K562 (cell line): Measurements from ENCODE around the gene DIS3L2. TPM values are rescaled to one million over a fixed set of nuclear protein-coding genes. Genes with fewer than 3 reads are reported as not detected.
"Not testable (repeated sequence)": the region's sequence is repeated elsewhere in the genome, so short reads cannot be mapped to it uniquely, and the experiment has no call there.

Experiments
- ATAC-seq: fragments of 200-7000 bp; cut with Tn5 transposase; 3 replicates; pipeline ENCODE4 v1.9.1; 2020; ENCODE audit warnings: moderate library complexity
- BruUV-seq: library from RNA; stranded (reverse); fragments of 400-500 nt; replicated peaks from 2 replicates; lab custom pipeline; 2021; lab: Mats Ljungman, UMichigan
- CTCF ChIA-PET: fragments of 300-600 bp; formaldehyde crosslinking; extraction: SDS; loops from one replicate; lab custom pipeline; 2021; ENCODE audit warnings: low intra/inter-chr PET ratio; lab: Yijun Ruan, JAX
- POLR2A ChIA-PET: fragments of 300-600, 350-650 bp; sonication (Branson Sonifier 250); formaldehyde crosslinking; extraction: SDS; loops from one replicate; lab custom pipeline; 2021; ENCODE audit warnings: antibody characterized with exemption, inconsistent platforms; lab: Yijun Ruan, JAX
- DNase-seq, 4 experiments: peaks; one replicate each; pipeline versions ENCODE4 v3.0.0 to v3.0.0-alpha.2; 2011 to 2018; ENCODE audit warnings: low spot score in 3 of 4, mixed read lengths in 3 of 4; ENCODE audit errors: extremely low read depth in 1 of 4
- FAIRE-seq: peaks from 2 replicates; lab custom pipeline; 2011; peaks lifted over from hg19 to GRCh38; lab: Jason Lieb, UNC
- H2AFZ ChIP-seq: 2 replicates; pipeline ENCODE4 v1.6.0; 2011; ENCODE audit warnings: low read depth, low read length, control low read depth, inconsistent platforms
- H3K27ac ChIP-seq: fragments of 200-600 bp; 3 replicates; pipeline ENCODE4 v1.8.0; 2011; ENCODE audit warnings: low read depth, mild to moderate bottlenecking, control low read depth, inconsistent platforms, low read length, moderate library complexity, mixed read lengths; ENCODE audit errors: extremely low read depth
- H3K27me3 ChIP-seq, 2 experiments: fragments of 300-600 bp in 1 of 2; 2 replicates in 1 of 2; 3 replicates in 1 of 2; pipeline versions ENCODE4 v1.6.0 to v1.8.0; 2011; ENCODE audit warnings: inconsistent platforms in 2 of 2, low read length in 2 of 2, mild to moderate bottlenecking in 1 of 2, mixed read lengths in 1 of 2, moderate library complexity in 1 of 2; ENCODE audit not compliant: control insufficient read depth in 2 of 2, insufficient read depth in 2 of 2
- H3K36me3 ChIP-seq: fragments of 300-600 bp; 3 replicates; pipeline ENCODE4 v1.8.0; 2011; ENCODE audit warnings: mild to moderate bottlenecking, low read length, inconsistent platforms; ENCODE audit not compliant: control insufficient read depth, insufficient read depth
- H3K4me1 ChIP-seq, 2 experiments: fragments of 200-600 bp in 1 of 2; replicated peaks in 1 of 2; 2 replicates in 1 of 2; 3 replicates in 1 of 2; pipeline versions ENCODE4 v1.5.1 to v1.8.0; 2011; ENCODE audit warnings: inconsistent platforms in 2 of 2, low read length in 2 of 2, mild to moderate bottlenecking in 1 of 2, mixed read lengths in 1 of 2, moderate library complexity in 1 of 2; ENCODE audit not compliant: control insufficient read depth in 2 of 2, insufficient read depth in 2 of 2
- H3K4me2 ChIP-seq: 2 replicates; pipeline ENCODE4 v1.6.1; 2011; ENCODE audit warnings: low read length, control low read depth, inconsistent platforms, mixed read lengths; ENCODE audit not compliant: insufficient read depth
- H3K4me3 ChIP-seq: fragments of 200-600 bp; sonication (generic), shearing (Covaris generic); 2 replicates; pipeline ENCODE4 v1.5.1; 2016; ENCODE audit warnings: control low read depth, inconsistent platforms
- H3K79me2 ChIP-seq: fragments of 200-600 bp; 3 replicates; pipeline ENCODE4 v1.8.0; 2011; ENCODE audit warnings: low read length, inconsistent platforms; ENCODE audit not compliant: control insufficient read depth, insufficient read depth
- H3K9ac ChIP-seq, 2 experiments: 2 replicates each; pipeline versions ENCODE4 v1.6.0 to v1.6.1; 2011; ENCODE audit warnings: low read depth in 2 of 2, low read length in 2 of 2, control low read depth in 1 of 2, inconsistent platforms in 1 of 2, mild to moderate bottlenecking in 1 of 2, mixed read lengths in 1 of 2; ENCODE audit not compliant: insufficient read depth in 1 of 2
- H3K9me1 ChIP-seq: one replicate; pipeline ENCODE4 v1.6.0; 2011; ENCODE audit warnings: inconsistent platforms, mild to moderate bottlenecking, low read length, moderate library complexity; ENCODE audit not compliant: control insufficient read depth, insufficient read depth
- H3K9me3 ChIP-seq: replicated peaks from 2 replicates; pipeline ENCODE4 v1.5.1; 2011; ENCODE audit warnings: low read depth, low read length, inconsistent platforms; ENCODE audit not compliant: control insufficient read depth, insufficient read depth
- H4K20me1 ChIP-seq: replicated peaks from 2 replicates; pipeline ENCODE4 v1.6.1; 2011; ENCODE audit warnings: low read length, inconsistent platforms, mixed read lengths; ENCODE audit not compliant: control insufficient read depth, insufficient read depth
- CEBPB ChIP-seq: fragments of 450-650 bp; IDR thresholded peaks from 2 replicates; pipeline ENCODE4 v1.6.1; 2016; ENCODE audit warnings: missing genetic modification characterization, missing compliant biosample characterization
- CEBPG ChIP-seq, 3 experiments: fragments of 200-800 bp in 1 of 3; sonication (Bioruptor generic) in 1 of 3; sonication (generic) in 1 of 3; formaldehyde crosslinking in 1 of 3; IDR thresholded peaks in 2 of 3; conservative IDR thresholded peaks in 1 of 3; 2 replicates each; pipeline versions ENCODE4 v1.6.1 to v1.8.0; 2016 to 2022; ENCODE audit warnings: missing compliant biosample characterization in 2 of 3, missing genetic modification characterization in 2 of 3, mild to moderate bottlenecking in 1 of 3, missing genetic modification reagents in 1 of 3
- CGGBP1 ChIP-seq: fragments of 250-450 bp; sonication (Bioruptor Pico); IDR thresholded peaks from 2 replicates; pipeline ENCODE4 v1.9.0; 2021; ENCODE audit warnings: mild to moderate bottlenecking
- GMEB1 ChIP-seq: fragments of 250-450 bp; sonication (Bioruptor Pico); IDR thresholded peaks from 2 replicates; pipeline ENCODE4 v1.4.0; 2020; ENCODE audit warnings: mild to moderate bottlenecking
- ZNF707 ChIP-seq: fragments of 250-450 bp; sonication (Bioruptor Pico); conservative IDR thresholded peaks from 2 replicates; pipeline ENCODE4 v1.8.0; 2022; ENCODE audit warnings: inconsistent platforms, mild to moderate bottlenecking, moderate library complexity
- WGBS: fragments of 100-300 bp; shearing (Covaris generic); methylation state at CpG from one replicate; pipeline ENCODE4 v1.1.6; 2016; ENCODE audit warnings: low coverage, mixed read lengths; ENCODE audit not compliant: insufficient coverage; ENCODE audit errors: missing lambda C conversion rate; 5-methylcytosine and 5-hydroxymethylcytosine counted together
- in situ Hi-C: fragments of 300-500 bp; cut with MboI; formaldehyde crosslinking; loops from 4 replicates; pipeline ENCODE4 v1.15.0; 2018; ENCODE audit warnings: inconsistent platforms, mixed read lengths
- intact Hi-C: fragments of 100-400 bp; cut with micrococcal nuclease; formaldehyde crosslinking; loops from 2 replicates; pipeline ENCODE4 v1.14.2; 2022
- polyA plus RNA-seq, 8 experiments: library from polyadenylated mRNA; depleted of rRNA in 4 of 8; stranded (reverse) in 5 of 8; unstranded in 3 of 8; fragments of >200 nt; fragmentation: Nextera tagmentation in 2 of 8; fragmentation: Illumina TruSeq in 1 of 8; extraction: Ambion mirVana in 2 of 8; extraction: Trizol in 1 of 8; gene quantifications; 2 replicates each; pipeline versions ENCODE4 v1.2.1 to v1.2.3, GENCODE V29; 2011 to 2014; ENCODE audit warnings: inconsistent platforms in 1 of 8, missing spikeins in 1 of 8
- total RNA-seq, 7 experiments: library from RNA; depleted of rRNA in 6 of 7; stranded (reverse); fragments of >200 nt in 6 of 7; fragmentation: Illumina TruSeq in 2 of 7; extraction: Trizol in 2 of 7; gene quantifications; 2 replicates each; pipeline versions ENCODE4 v1.2.1 to v1.2.3, GENCODE V29; 2011 to 2021; ENCODE audit warnings: low replicate concordance in 1 of 7

Gene DIS3L2
- total and polyA plus RNA-seq, 9 of the 15 experiments (the other 6 are each of a cell fraction or from before 2014, with no cell fraction given), result 1.5 to 19.2 (median 11.2) TPM

- H3K27ac ChIP-seq, H3K4me2 ChIP-seq, H3K9me3 ChIP-seq, H3K36me3 ChIP-seq, H3K79me2 ChIP-seq, ATAC-seq, POLR2A ChIA-PET, CTCF ChIA-PET, in situ Hi-C loops, H3K4me3 ChIP-seq, intact Hi-C loops, H3K9me1 ChIP-seq, DNase-seq, H2AFZ ChIP-seq, BruUV-seq, FAIRE-seq, H3K9ac ChIP-seq, H4K20me1 ChIP-seq, H3K4me1 ChIP-seq: not testable (repeated sequence)
- H3K27me3 ChIP-seq, result peaks cover 0 to 17% of the 10 kb centered on the region in 2 experiments; a peak in 3 of 5 replicates
- no CpG with 5 or more reads among the region's 12 CpGs for WGBS
Measured at GRCh38 chr2:232370007-232370406, 408.5 kb downstream of the DIS3L2 start.

- no TSS peak for BruUV-seq
- Histone ChIP-seq H3K9me1 (no peaks in the 10 kb centered on the region), H3K27me3 (peaks cover 0 to 32% of the 10 kb centered on the region in 2 experiments; a peak in 3 of 5 replicates), H3K9ac (no peak overlapping the region), H3K27ac (no peak overlapping the region)
- no peak for ATAC-seq
- no peak for TF ChIP-seq ZNF707 (CRISPR knock-in tag)
- no peak for TF ChIP-seq GMEB1 (CRISPR knock-in tag)
- peak; percentile 64 for TF ChIP-seq CEBPB (tag)
- no peak for TF ChIP-seq CGGBP1 (CRISPR knock-in tag)
- TF ChIP-seq CEBPG (CRISPR knock-in tag; IDR thresholded peaks at IDR 0.05), result no peak
- peak in 1 of 2 experiments; percentile 67; a peak in 1 of 4 replicates for TF ChIP-seq CEBPG (tag; conservative IDR thresholded peaks at IDR 0.05 in 1 of 2, IDR thresholded peaks at IDR 0.05 in 1 of 2)
- TF ChIP-seq, all 486 proteins: peak for 2
- Histone ChIP-seq H3K79me2 (no peaks in the 10 kb centered on the region), H3K36me3 (no peaks in the 10 kb centered on the region), H4K20me1 (no peaks in the 10 kb centered on the region), H3K9me3 (no peaks in the 10 kb centered on the region), H2AFZ (no peak overlapping the region), H3K4me1 (no peaks in the 10 kb centered on the region), H3K4me3 (no peak overlapping the region), H3K4me2 (no peak overlapping the region)
- DNase-seq, result no peak
- ChIA-PET CTCF (no interaction called here), POLR2A (interaction anchor here (0.9 kb wide), 1 partner anchor 472 kb away, joined by 7 read pairs; no protein-coding TSS in a partner anchor)
- intact Hi-C loops, result no loop called here
- no peak for FAIRE-seq
- in situ Hi-C loops, result no loop called here
- 1% methylated on average over 18 of the region's 18 CpGs for WGBS
Measured at GRCh38 chr2:232372231-232373208, 411.0 kb downstream of the DIS3L2 start.
